A549 (cell line): Measurements from ENCODE around the gene TRUB2. TPM values are rescaled to one million over a fixed set of nuclear protein-coding genes. Genes with fewer than 3 reads are reported as not detected.
"Not testable (repeated sequence)": the region's sequence is repeated elsewhere in the genome, so short reads cannot be mapped to it uniquely, and the experiment has no call there.

ENCODE experiments used
- ATAC-seq, 2 experiments: fragments of 200-7000 bp in 1 of 2; fragments of >200 bp in 1 of 2; cut with Nextera tagmentation in 1 of 2; cut with Tn5 transposase in 1 of 2; 3 replicates each; pipeline versions ENCODE4 v1.8.0 to v1.9.1; 2018 to 2020; ENCODE audit warnings: mild to moderate bottlenecking in 1 of 2, moderate library complexity in 1 of 2
- CTCF ChIA-PET: fragments of 300-600 bp; sonication (Branson Sonifier 250); formaldehyde crosslinking; extraction: SDS; loops from one replicate; lab custom pipeline; 2021; ENCODE audit warnings: antibody characterized with exemption, inconsistent platforms; lab: Yijun Ruan, JAX
- POLR2A ChIA-PET: fragments of 350-600 bp; formaldehyde crosslinking; extraction: SDS; loops from one replicate; lab custom pipeline; 2021; ENCODE audit warnings: antibody characterized with exemption, inconsistent platforms; lab: Yijun Ruan, JAX
- DNase-seq, 2 experiments: peaks; one replicate each; pipeline versions ENCODE4 v3.0.0 to v3.0.0-alpha.2; 2011 to 2016; ENCODE audit warnings: low read depth in 1 of 2, low spot score in 1 of 2
- FAIRE-seq: peaks from 2 replicates; lab custom pipeline; 2011; peaks lifted over from hg19 to GRCh38; lab: Jason Lieb, UNC
- H3K27ac ChIP-seq, 2 experiments: fragments of >200 bp; sonication (Bioruptor Twin); formaldehyde crosslinking; 3 replicates each; pipeline ENCODE4 v1.5.1; 2016 to 2017
- H3K4me1 ChIP-seq: fragments of >200 bp; sonication (Bioruptor Twin); formaldehyde crosslinking; 3 replicates; pipeline ENCODE4 v1.6.1; 2016
- H3K4me2 ChIP-seq: fragments of >200 bp; sonication (Bioruptor Twin); formaldehyde crosslinking; 3 replicates; pipeline ENCODE4 v1.6.1; 2016
- H3K4me3 ChIP-seq: fragments of >200 bp; sonication (Bioruptor Twin); formaldehyde crosslinking; 3 replicates; pipeline ENCODE4 v1.5.1; 2016
- H3K9me3 ChIP-seq: fragments of >200 bp; sonication (Bioruptor Twin); formaldehyde crosslinking; 3 replicates; pipeline ENCODE4 v1.6.1; 2016
- CEBPB ChIP-seq, 2 experiments: fragments of >200 bp in 1 of 2; sonication (Bioruptor Twin) in 1 of 2; formaldehyde crosslinking in 1 of 2; IDR thresholded peaks; 2 replicates each; pipeline ENCODE4 v1.6.1; 2012 to 2016
- EHF ChIP-seq: fragments of 250-450 bp; sonication (Bioruptor Pico); IDR thresholded peaks from 2 replicates; pipeline ENCODE4 v1.5.0; 2020; ENCODE audit warnings: mild to moderate bottlenecking
- FOSL2 ChIP-seq, 2 experiments: fragments of 450-650 bp in 1 of 2; fragments of >200 bp in 1 of 2; sonication (Bioruptor Twin) in 1 of 2; formaldehyde crosslinking; IDR thresholded peaks; 2 replicates each; pipeline versions ENCODE4 v1.5.0 to v1.6.1; 2016 to 2020; ENCODE audit warnings: mild to moderate bottlenecking in 1 of 2, moderate library complexity in 1 of 2
- KDM5A ChIP-seq: fragments of 200-600 bp; sonication (generic); IDR thresholded peaks from 2 replicates; pipeline ENCODE4 v1.6.1; 2016; ENCODE audit warnings: antibody characterized with exemption, mild to moderate bottlenecking
- POLR2AphosphoS2 ChIP-seq: conservative IDR thresholded peaks from 2 replicates; pipeline ENCODE4 v1.6.1; 2012; ENCODE audit warnings: low read length, improper control_type of control experiment, inconsistent platforms
- RAD21 ChIP-seq, 2 experiments: fragments of >200 bp in 1 of 2; sonication (Bioruptor Twin) in 1 of 2; formaldehyde crosslinking in 1 of 2; IDR thresholded peaks in 1 of 2; conservative IDR thresholded peaks in 1 of 2; 2 replicates in 1 of 2; 3 replicates in 1 of 2; pipeline ENCODE4 v1.6.1; 2012 to 2018; ENCODE audit warnings: inconsistent platforms in 1 of 2
- RCOR1 ChIP-seq: fragments of 150-350 bp; IDR thresholded peaks from 2 replicates; pipeline ENCODE4 v1.6.1; 2014; ENCODE audit warnings: antibody characterized with exemption, low read length, low read depth
- WGBS: methylation state at CpG from one replicate; pipeline ENCODE4 v1.1.6; 2017; ENCODE audit errors: missing lambda C conversion rate; 5-methylcytosine and 5-hydroxymethylcytosine counted together
- polyA plus RNA-seq, 4 experiments: library from polyadenylated mRNA; depleted of rRNA in 3 of 4; stranded (reverse); fragments of >200 nt; fragmentation: RNase III in 1 of 4; extraction: RNeasy Plus Mini Kit Qiagen cat#74134 plus additional on column Dnase treatment in 1 of 4; gene quantifications; 2 replicates in 3 of 4; 3 replicates in 1 of 4; pipeline ENCODE4 v1.2.3, GENCODE V29; 2011 to 2017
- TF ChIP-seq, protein P1 (sequence below): fragments of >200 bp; sonication (Bioruptor Twin); formaldehyde crosslinking; IDR thresholded peaks from 2 replicates; pipeline ENCODE4 v1.6.1; 2016
- TF ChIP-seq, protein P2 (sequence below): fragments of 250-450 bp; sonication (Bioruptor Pico); IDR thresholded peaks from 2 replicates; pipeline ENCODE4 v1.5.0; 2021; ENCODE audit warnings: mild to moderate bottlenecking, moderate library complexity, borderline replicate concordance
- TF ChIP-seq, protein P3 (sequence below): fragments of >200 bp; sonication (Bioruptor Twin); formaldehyde crosslinking; IDR thresholded peaks from 3 replicates; pipeline ENCODE4 v1.6.1; 2016

TRUB2 gene
- polyA plus RNA-seq, 2 of the 4 experiments (the other 2 are of a cell fraction): 29.0 to 38.7 TPM

GRCh38 chr9:128280084-128280622 is 42.1 kb downstream of the TRUB2 start:
- Histone ChIP-seq H3K4me3 (no peak overlapping the region), H3K9me3 (no peaks in the 10 kb centered on the region), H3K27ac (no peak overlapping the region), H3K4me1 (peaks cover 9% of the 10 kb centered on the region; the same call in 2 of the 3 replicates), H3K4me2 (no peak overlapping the region)
- ATAC-seq: no peak
- ChIA-PET POLR2A (no interaction called here), CTCF (interaction anchor here (0.6 to 1.4 kb wide), 4 partner anchors 15 to 776 kb away, joined by 3 to 6 read pairs (median 3); no protein-coding TSS in a partner anchor)
- WGBS: 92% methylated on average over 5 of the region's 5 CpGs
- TF ChIP-seq RCOR1 (no peak), CEBPB (IDR thresholded peaks at IDR 0.05) (no peak), KDM5A (no peak), RAD21 (conservative IDR thresholded peaks at IDR 0.05 in 1 of 2, IDR thresholded peaks at IDR 0.05 in 1 of 2) (no peak)
- TF ChIP-seq, protein P1, sequence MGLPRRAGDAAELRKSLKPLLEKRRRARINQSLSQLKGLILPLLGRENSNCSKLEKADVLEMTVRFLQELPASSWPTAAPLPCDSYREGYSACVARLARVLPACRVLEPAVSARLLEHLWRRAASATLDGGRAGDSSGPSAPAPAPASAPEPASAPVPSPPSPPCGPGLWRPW: no peak
- TF ChIP-seq, protein P2, sequence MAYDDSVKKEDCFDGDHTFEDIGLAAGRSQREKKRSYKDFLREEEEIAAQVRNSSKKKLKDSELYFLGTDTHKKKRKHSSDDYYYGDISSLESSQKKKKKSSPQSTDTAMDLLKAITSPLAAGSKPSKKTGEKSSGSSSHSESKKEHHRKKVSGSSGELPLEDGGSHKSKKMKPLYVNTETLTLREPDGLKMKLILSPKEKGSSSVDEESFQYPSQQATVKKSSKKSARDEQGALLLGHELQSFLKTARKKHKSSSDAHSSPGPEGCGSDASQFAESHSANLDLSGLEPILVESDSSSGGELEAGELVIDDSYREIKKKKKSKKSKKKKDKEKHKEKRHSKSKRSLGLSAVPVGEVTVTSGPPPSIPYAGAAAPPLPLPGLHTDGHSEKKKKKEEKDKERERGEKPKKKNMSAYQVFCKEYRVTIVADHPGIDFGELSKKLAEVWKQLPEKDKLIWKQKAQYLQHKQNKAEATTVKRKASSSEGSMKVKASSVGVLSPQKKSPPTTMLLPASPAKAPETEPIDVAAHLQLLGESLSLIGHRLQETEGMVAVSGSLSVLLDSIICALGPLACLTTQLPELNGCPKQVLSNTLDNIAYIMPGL (CRISPR knock-in tag): no peak
- TF ChIP-seq, protein P3, sequence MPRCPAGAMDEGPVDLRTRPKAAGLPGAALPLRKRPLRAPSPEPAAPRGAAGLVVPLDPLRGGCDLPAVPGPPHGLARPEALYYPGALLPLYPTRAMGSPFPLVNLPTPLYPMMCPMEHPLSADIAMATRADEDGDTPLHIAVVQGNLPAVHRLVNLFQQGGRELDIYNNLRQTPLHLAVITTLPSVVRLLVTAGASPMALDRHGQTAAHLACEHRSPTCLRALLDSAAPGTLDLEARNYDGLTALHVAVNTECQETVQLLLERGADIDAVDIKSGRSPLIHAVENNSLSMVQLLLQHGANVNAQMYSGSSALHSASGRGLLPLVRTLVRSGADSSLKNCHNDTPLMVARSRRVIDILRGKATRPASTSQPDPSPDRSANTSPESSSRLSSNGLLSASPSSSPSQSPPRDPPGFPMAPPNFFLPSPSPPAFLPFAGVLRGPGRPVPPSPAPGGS: no peak
- FAIRE-seq: no peak
- DNase-seq: no peak

- H3K4me2 ChIP-seq, H3K27ac ChIP-seq, ATAC-seq, H3K9me3 ChIP-seq, POLR2A ChIA-PET, FAIRE-seq, H3K4me3 ChIP-seq, DNase-seq: not testable (repeated sequence)
- WGBS: 88% methylated on average over 22 of the region's 22 CpGs
- CTCF ChIA-PET: interaction anchor here (1.0 to 1.5 kb wide), 3 partner anchors 16 to 24 kb away, joined by 3 to 10 read pairs (median 6); no protein-coding TSS in a partner anchor
- peaks cover 12% of the 10 kb centered on the region; the same call in 2 of the 3 replicates for H3K4me1 ChIP-seq
These were observed 42.9 kb downstream of the TRUB2 start for GRCh38 chr9:128279088-128280073.

GRCh38 chr9:128276574-128277270 is 45.5 kb downstream of the TRUB2 start:
- FAIRE-seq (no peak), DNase-seq (peak in 1 of 2 experiments; percentile 51), ATAC-seq (peak; percentile 58 to 64)
- Histone ChIP-seq H3K4me3 (peak overlapping the region; percentile 76), H3K9me3 (no peaks in the 10 kb centered on the region), H3K4me1 (peaks cover 12% of the 10 kb centered on the region; the same call in 2 of the 3 replicates), H3K4me2 (peak overlapping the region; percentile 95), H3K27ac (peak overlapping the region; percentile 87 to 93)
- ChIA-PET CTCF (interaction anchor here (0.9 to 2.0 kb wide), 6 partner anchors 15 to 85 kb away, joined by 3 to 10 read pairs (median 4); partner anchors contain the start of gene SLC27A4), POLR2A (interaction anchor here (0.8 to 1.2 kb wide), 8 partner anchors 10 to 117 kb away, joined by 3 to 19 read pairs (median 6); partner anchors contain the start of genes BBLN and URM1)
- TF ChIP-seq FOSL2 (IDR thresholded peaks at IDR 0.05) (no peak), FOSL2 (CRISPR knock-in tag; IDR thresholded peaks at IDR 0.05) (no peak), POLR2AphosphoS2 (no peak), EHF (CRISPR knock-in tag) (no peak)
- WGBS: 21% methylated on average over 23 of the region's 23 CpGs
